GM21619 (cell line): ENCODE data around the gene AJUBA.
A peak's percentile ranks its signal among the peaks of the same experiment; 100 is the strongest.
"Not testable (repeated sequence)": the region's sequence is repeated elsewhere in the genome, so short reads cannot be mapped to it uniquely, and the experiment has no call there.

ENCODE experiments used
- ATAC-seq: cut with Tn5 transposase; IDR thresholded peaks from one replicate; pipeline ENCODE4 v1.9.1; 2021; ENCODE audit not compliant: unreplicated experiment

The AJUBA gene

DNA sequence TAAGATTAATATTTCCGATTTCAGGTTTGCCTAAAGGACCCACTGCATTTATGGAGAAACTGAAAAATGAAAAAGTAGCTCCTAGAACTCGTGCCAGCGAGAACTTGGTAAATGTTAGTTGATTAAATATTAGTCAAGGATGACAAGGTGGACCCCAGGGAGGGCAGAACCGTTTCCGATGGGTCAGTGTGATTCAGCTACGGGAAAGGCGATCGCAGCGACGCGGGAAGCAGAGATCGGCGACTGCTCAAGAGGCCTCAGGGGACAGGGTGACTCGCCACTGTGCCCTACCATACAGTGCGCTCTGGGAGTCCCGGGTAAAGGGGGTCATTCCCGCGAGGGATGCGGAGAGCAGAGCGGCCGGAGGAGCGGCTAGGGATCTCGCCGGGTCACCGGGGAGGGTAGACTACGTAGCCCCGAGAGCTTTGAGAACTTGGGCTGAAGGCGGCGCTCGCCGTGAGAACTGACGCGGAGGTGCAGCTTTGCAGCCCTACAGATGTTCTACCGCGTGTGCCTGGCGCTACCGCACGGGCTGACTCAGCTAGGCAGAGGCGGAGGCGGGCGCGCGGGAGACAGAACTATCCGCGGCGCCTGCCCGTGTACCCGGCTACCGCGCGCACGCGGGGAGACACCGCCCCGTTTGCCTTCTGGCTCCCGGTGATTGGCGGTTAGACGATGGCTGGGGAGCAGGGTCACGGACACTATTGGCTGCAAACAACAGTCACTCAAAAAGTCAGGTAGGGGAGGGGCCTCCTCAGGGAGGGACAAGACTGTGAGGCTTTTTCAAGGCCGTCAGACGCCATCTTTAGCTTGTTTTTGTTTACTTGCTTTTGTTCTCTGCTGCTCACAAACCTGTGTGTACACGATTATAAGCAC, 24.4 kb upstream of the AJUBA start:
- ATAC-seq: peak; percentile 88

GRCh38 chr14:23006188-23006534, 23.8 kb upstream of the AJUBA start:
- ATAC-seq: no peak

DNA sequence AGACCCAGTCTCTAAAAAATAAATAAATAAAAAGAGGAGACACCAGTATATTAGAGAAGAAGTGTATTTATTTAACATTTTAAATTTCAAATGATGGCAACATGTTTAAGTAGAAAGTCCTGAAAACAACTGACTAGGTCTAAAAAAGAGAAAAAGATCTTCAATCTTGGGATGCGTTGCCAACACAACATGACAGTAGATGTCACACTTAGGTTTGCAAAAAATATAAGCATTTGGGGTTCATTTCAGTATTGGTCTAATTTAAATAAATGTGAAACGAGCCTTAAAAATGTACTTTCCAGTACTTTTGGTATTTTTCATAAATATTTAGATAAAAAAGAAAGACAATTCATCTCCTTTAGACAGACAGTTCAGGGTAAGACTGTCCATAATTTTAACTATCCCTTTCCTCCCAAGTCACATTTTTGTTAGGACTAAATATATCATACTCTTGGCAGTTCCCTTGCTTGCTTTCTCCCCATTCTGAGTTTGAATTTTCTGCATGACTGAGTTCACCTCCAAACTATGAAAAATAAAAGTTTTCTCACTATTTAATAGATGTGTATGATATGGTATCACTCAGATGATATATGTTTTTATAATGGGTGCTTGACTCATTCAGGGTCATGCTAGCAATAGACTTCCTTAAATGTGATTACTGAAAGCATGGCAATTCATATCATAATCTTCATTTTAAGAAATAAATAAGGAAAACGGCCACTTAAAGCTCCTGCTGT, 23.3 kb upstream of the AJUBA start:
- no peak for ATAC-seq

DNA sequence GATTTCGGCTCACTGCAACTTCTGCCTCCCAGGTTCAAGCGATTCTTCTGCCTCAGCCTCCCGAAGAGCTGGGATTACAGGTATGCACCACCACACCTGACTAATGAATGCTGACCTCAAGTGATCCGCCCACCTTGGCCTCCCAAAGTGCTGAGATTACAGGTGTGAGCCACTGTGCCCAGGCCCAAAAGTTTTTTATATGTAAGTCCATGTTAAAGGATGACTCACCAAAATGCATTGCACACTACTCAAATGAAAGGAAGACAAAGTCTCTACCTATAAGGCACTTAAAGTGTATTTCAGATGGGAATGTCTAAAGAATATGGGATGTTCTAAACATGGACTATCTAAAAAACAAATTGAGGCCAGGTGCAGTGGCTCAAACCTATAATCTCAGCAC, 21.9 kb upstream of the AJUBA start:
- ATAC-seq: not testable (repeated sequence)

DNA sequence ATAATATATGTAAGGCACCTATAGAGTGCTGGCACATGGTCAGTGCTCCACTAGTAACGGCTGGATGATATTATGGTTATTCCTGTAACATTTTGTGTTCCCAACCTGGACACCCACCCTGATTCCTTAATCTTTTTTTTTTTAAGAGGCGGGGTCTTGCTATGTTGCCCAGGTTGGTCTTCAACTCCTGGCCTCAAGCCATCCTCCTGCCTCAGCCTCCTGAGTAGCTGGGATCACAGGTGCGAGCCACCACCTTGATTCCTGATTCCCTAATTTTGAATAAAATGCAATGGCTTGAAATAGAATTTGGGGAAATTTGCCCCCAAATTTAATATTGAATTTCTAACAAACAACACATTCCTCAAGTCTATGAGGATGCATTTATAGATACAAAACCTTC, 20.2 kb upstream of the AJUBA start:
- ATAC-seq: no peak

DNA sequence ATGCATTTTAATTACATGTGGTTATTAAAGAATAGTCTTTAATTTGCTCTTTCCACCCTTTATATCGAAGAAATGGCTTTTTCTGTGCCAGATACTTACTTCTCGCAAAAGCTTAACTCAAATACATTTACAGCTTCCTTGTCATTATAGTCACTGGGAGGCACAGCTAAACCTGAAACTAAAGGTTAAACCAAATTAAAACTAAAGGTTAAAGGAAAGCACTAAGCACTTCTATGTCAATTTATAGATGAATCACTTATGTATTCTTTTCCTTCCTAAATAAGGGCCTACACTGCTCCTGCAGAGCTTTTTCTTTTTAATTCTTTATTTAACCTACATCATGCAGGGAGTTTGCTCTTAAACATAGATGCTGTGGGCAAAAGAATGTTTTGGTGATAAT, 18.5 kb upstream of the AJUBA start:
- no peak for ATAC-seq

DNA sequence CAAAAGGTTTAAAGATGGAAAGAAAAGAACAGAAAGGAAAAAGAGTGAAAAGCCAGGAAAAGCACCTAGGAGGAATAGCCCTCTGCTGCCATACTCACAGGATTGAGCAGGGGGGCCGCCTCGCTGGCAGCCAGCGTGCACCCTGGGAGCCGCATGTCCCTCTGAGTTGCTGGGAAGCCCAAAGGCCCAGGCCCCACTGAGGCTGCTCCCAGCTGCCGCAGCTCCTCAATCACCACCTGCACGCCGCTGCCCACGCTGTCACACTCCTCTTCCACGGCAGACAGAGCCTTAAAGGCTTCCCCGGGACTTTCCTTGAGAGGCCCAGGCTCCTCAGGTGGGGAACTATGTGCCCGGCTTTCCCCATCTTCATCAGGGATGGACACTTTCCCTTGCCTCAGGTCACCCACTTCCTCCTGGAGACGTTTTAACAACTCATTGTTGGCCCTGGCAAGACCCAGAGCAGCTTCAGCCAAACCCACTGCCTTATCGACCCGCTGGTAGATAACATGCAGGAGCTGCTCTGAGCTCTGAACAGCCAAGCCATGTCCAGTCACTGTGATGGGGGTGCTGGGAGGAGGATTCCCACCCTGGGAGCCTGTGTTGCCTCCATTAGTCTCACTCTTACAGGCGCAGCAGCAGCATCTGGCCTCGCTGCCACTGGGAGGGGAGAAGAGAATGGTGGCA, 16.1 kb upstream of the AJUBA start:
- ATAC-seq: no peak

GRCh38 chr14:22997676-22998323, 15.4 kb upstream of the AJUBA start:
- no peak for ATAC-seq

DNA sequence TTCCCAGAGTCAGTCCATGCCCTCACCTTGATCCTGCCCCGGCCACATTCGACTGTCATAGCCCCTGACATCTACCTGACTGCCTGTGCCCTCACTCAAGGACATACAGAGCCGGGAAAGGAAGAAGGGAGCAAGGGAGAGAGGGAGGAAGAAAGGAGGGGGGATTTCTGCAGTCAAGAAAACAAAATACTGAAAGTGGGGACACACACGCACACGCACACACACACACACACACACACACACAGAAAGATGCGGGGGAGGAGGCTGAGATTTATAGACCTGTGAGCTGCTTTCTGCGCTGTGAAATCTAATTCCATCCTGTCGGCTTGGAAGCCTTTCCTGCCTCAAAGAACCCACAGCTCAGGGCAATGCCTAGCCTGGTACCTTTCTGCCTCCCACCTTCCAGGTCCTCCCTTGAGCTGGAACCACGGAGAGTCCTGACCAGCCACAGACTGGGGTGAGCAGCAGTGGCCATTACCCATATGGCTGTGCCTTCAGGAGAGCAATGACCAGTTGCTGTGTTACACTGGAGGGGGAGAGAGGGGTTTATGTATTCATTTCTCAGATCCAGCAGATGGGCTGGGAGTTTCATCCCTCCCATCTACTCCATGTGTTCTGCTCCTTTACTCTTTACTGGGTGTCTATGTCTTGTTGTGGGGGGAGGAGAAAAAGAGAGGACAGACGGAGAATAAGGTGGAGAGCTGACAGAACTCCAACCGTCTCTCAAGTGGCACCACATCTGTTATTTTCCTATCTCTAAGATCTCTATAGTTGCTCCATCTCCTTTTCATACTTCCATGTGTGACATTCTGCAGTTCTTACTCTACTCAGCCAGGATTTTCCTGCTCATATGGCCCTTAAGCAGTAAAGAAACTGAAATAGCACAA, 14.7 kb upstream of the AJUBA start:
- ATAC-seq: no peak

- ATAC-seq: no peak
Observed at GRCh38 chr14:22995889-22996625, 13.7 kb upstream of the AJUBA start.

DNA sequence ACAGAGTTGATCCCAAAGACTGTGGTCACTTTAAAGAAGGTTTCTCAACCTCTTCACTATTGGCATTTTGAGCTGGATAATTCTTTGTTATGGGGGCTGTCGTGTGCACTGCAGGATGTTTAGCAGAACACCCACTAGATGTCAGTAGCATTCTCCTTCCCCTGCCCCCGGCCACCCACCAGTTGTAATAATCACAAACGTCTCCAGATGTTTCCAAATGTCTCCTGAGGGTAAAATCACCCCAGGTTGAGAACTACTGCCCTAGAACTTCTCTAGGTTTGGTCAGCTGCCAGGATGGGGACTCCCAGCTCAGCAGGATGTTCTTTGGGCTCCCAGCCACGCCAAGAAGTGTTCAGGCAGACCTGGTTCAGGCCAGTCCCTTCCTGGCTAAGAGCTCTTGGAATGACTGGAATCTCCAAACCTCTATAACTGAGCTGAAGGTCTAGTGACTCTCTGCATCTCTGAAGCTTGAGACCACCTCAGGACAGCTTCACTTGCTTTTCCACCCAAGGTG, 12.5 kb upstream of the AJUBA start:
- ATAC-seq: no peak

GRCh38 chr14:22993517-22993916, 11.2 kb upstream of the AJUBA start:
- ATAC-seq: no peak

DNA sequence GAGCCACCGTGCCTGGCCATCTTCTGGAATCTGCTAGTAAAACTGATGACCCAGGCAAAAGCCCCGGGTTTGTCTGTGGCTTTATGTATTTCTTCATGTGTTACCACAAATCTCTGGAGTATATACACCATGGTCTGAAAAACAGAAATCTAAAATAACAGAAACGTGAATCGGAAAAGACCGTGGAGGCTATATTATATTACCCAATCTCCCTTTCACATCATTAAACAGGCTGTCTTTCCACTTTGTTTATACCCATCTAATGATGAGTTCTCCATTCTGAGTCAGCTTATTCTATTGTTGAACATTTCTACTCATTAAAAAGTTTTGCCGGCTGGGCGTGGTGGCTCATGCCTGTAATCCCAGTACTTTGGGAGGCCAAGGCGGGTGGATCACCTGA, 9.5 kb upstream of the AJUBA start:
- no peak for ATAC-seq

- no peak for ATAC-seq
Observed at GRCh38 chr14:22987291-22987690, 4.9 kb upstream of the AJUBA start.

DNA sequence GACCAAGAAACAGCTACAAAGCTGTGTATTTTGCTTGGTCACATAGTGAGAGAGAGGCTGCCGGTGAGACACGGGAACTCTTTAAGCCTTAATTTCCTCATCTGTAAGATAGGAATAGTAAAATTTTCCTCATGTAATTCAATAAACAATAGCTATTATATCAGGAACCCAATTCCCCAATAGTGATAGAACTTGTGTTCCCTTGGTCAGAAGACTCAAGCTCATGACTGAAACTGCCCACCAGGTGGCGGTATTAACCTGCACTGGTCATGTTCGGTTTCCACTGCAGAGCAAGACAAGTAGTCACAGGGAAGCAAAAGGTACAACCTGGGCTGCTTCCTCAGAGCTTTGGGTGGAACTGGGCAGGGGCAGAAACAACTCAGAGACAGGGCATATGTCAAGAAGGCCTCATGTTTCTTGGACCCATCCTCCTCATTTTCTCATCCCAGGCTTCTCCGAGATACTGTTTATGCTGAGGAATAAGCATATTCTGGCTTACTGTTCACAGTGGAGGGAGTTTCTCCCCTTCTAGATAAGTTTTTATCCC, 4.2 kb upstream of the AJUBA start:
- no peak for ATAC-seq

DNA sequence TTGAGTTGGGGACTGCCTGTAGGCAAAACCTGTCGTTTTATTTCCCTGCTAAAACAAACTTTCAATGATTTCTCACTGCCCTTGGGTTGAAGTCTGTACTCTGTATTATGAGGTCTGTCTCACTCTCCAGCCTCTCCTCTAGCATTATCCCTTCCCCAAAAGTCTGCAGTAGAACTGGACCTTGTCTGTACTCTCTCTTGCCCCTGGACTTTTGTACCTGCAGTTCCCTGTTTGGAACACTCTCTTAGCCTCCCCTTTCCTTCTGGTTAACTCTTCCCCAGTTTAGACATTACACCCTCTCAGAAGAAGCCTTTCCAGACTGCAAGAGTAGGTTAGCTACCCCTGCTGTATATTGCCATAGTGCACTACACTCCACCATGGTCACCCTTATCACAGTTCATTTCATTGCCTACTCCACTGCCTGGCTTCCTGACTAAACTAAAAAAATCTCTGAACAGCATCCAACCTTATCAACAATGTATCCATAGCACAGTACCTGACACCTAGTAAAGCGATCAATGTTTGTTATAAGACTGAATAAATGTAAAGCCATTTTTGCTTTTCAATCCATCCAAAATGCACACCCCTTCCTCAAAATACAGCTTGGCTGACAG, 3.6 kb upstream of the AJUBA start:
- no peak for ATAC-seq

DNA sequence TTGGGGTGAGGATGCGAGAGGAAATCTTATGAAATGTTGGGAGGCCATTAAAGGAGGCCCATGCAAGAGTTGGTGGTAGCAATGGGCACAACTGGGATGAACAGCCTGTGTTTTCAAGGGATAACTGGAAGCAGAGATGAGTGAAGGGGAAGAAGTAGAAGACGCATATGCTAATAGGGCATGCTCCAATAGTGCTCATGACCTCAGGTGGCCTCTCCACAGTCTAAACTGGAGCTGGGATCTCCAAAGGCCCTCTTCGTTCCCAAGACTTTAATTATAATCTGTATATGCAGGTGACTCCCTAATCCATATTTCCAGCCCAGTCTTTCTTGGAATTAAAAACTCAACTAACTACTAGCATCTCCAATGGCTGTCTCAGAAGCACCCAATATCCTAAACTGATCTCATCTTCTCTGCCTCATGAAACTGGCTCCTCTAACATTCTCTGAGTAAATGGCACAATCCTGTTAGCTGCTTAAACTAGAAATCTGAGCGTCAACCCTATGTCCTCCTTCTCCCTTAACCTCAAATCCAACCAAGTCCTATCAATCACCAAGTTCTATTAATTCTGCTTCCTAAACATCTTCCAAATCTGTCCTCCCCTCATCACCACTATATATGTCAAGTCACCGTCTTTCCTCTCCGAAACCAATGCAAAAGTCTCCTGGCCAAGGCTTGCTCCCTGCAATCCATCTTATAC, 2.8 kb upstream of the AJUBA start:
- ATAC-seq: no peak

DNA sequence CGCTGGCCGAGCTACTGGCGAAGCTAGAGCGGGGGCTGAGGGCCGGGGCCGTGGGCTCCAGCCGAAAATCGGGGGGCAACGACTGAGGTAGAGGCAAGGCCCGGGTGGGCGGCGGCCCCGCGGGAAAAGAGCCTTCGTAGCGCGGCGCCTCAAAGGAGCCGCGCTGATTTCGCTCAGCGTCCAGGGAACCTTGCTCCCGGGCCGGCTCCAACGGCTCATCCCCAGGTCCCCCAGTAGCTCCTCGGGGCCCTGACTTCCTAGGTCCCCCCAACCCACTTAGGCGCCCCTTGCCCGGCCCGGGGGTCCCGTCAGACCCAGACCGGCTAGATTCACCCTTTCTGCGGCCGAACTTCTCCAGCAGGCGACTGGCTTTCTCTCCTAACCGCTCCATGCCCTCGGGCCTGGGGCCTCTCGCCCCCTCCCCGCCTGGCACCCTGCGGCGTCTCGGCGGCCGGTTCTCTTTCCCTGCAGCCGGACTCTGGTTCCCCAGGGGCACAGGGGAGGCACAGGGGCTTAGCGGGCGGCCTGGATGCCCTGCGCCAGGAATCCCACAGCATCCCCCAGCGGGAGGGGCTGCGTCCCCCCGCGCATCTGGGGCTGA, 375 bp downstream of the AJUBA start:
- no peak for ATAC-seq
